Transverse colon (tissue), 4 donors: Measurements from ENCODE around the gene TRAPPC14.

Experiments used
- CTCF ChIP-seq, 5 experiments: fragments of 200-600 bp in 3 of 5; fragments of 450-650 bp in 2 of 5; sonication (generic) in 3 of 5; IDR thresholded peaks; 1 replicate in 2 of 5; 2 replicates in 3 of 5; pipeline ENCODE4 v1.5.1; 2016 to 2017; ENCODE audit warnings: antibody characterized with exemption in 5 of 5, inconsistent platforms in 3 of 5, mild to moderate bottlenecking in 2 of 5, moderate library complexity in 1 of 5
- POLR2A ChIP-seq: fragments of 450-650 bp; IDR thresholded peaks from one replicate; pipeline ENCODE4 v1.6.1; 2016; ENCODE audit warnings: antibody characterized with exemption, mild to moderate bottlenecking, moderate library complexity
- POLR2AphosphoS5 ChIP-seq, 3 donors: sonication (generic); formaldehyde crosslinking; IDR thresholded peaks; one replicate each; pipeline ENCODE4 v1.6.1; 2016; ENCODE audit warnings: antibody characterized with exemption in 3 of 3

- TF ChIP-seq POLR2AphosphoS5 (IDR thresholded peaks at IDR 0.05) = no peak
- TF ChIP-seq CTCF (IDR thresholded peaks at IDR 0.05) = no peak
- no peak for TF ChIP-seq POLR2A
These were observed 46.6 kb downstream of the TRAPPC14 start for GRCh38 chr7:100111914-100112313.
